ENCODE data around the gene C11orf42.
"Not testable (repeated sequence)": the region's sequence is repeated elsewhere in the genome, so short reads cannot be mapped to it uniquely, and the experiment has no call there.

C11orf42 gene

DNA sequence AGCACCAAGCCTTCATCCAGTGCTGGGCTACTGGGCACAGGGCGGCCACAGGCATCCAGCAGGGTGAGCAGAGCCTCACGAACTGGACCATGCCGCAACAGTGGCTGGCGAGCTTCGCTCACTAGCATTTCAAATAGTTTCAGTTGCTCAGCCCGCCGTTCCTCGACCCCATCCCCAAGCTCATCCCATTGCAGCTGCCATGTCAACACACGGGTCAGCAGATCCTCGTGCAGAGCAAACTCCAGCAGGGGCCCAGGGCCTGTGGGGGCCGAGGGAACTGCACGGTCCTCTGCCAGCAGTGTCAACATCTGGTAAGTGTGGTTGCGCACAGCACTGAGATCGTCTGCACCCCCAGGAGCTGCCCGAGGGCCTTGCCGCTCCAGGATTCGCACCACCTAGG, 18.5 kb downstream of the C11orf42 start:
- DNase-seq (ENCODE audit: low spot score) = no peak

GRCh38 chr11:6224421-6224820, 19.1 kb downstream of the C11orf42 start:
- DNase-seq (ENCODE audit: low spot score) = no peak

DNA sequence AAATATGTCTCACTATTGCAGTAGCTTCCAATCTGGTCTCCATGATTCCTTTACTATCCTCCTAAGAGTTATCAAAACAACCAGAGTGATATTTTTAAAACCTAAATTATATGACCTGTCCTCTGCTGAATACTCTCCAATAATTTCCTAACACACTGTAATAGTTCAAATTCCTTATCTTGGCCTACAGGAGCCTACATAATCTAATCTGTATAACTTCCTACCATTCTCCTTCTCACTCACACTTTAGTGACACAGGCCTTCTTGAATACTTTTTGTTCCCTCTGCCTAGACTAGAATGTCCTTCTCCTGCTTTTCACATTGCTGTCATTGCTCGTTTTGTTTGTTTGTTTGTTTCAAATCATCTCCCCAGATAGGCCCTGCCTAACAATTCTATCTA, 19.7 kb downstream of the C11orf42 start:
- DNase-seq (ENCODE audit: low spot score) = no peak

DNA sequence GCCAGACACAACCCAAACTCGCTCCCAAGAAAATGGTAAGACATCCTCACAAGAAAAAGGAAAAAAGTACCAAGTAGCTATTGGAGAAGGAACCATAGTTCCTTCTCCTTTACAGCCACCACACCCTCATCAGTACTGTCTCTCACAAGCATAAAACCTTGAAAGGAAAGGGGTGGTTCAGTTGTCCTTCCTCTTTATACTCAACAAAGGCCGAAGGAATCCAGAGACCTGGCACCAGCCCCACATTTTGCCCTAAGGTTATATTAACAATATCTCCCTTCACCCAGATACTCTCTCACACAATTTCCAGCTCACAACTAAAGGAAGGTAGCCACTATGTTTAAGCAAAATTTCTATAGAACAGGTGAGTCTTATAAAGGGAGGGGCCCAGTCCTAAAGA, 20.5 kb downstream of the C11orf42 start:
- no peak for DNase-seq (ENCODE audit: low spot score)

GRCh38 chr11:6228520-6228919, 23.2 kb downstream of the C11orf42 start:
- DNase-seq (ENCODE audit: low spot score) = no peak

DNA sequence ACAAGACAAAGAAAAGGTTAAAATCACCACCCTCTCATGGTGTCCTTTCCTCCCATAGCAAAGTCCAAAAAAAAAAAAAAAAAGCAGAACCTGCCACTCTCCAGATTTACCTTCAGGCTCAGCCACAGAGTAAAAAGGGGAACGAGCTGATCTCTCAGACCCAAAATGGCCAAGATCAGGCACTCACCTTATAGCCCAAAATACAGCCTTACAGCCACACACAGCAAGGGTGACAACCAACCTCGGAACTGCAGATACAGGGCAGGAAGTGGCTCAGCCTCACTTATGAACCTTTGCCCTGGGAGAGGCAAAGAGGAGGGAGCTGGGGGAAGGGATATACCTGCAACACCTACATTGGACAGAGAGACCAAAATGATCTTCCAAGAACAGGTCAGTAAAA, 24.6 kb downstream of the C11orf42 start:
- no peak for DNase-seq (ENCODE audit: low spot score)

DNA sequence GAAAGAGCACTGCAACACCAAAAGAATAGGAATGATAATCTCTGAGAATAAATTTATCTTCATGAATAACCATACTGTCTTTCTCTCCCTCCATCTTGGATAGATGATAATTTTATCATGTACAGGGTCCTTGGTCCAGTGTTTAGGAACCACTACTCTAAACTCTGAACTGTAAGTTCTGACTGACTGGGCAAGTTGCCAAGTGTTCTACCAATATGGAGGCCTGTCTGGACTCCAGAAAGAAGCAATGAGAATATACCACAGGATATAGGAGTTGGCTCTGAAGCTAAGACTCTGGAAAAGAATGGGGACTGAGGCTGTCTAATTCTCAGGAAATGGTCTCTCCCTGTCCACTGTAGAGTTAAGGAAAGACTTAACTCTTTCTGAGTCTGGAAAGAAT, 27.5 kb downstream of the C11orf42 start:
- no peak for DNase-seq (ENCODE audit: low spot score)

- no peak for DNase-seq (ENCODE audit: low spot score)
Observed at GRCh38 chr11:6233984-6234386, 28.6 kb downstream of the C11orf42 start.

- DNase-seq (ENCODE audit: low spot score) = peak; percentile 96
Observed at GRCh38 chr11:6234387-6235107, 29.2 kb downstream of the C11orf42 start, which contains the start of gene FHIP1B. Gene FHIP1B (minus strand): TSS chr11:6234636. CDS start chr11:6224516, 10,120 bp downstream.

DNA sequence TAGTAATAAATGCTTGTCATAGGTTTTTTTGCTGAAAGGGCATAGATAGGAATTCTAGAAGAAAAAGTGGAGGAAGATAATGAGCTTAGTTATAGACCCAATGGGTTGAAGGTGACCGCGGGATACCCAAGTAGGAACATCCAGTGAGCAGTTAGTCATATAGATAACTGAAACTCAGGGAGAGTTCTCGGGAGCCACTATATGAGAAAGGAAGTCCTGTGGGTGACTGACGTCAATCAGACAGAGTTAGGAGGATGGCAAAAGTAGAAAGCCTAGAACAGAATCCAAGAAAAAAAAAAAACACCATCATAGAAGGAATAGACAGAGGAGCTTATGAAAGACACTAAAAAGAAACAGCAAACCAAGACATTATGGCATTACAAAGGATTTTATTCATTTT, 31.9 kb downstream of the C11orf42 start:
- DNase-seq (ENCODE audit: low spot score) = no peak

- no peak for DNase-seq (ENCODE audit: low spot score)
Observed at GRCh38 chr11:6237761-6238302, 32.5 kb downstream of the C11orf42 start.

DNA sequence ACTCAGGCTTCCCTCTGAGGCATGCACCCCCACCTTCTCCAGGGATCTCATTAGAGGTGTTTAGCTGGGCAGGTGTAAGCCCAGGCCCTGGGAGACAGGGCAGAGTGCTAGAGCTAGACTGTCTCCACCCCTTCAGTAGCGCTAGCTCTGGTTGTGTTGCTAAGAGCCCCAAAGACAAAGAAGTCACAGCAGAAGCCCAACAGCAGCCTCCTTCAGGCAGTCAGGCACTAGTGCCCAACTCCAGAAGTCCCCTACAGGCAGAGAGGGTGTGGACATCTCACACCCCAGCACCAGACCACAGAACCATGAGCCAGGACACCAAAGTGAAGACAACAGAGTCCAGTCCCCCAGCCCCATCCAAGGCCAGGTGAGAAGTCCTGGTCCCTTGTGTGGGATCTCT, 33.5 kb downstream of the C11orf42 start, which contains the start of gene CNGA4:
CNGA4 (plus strand) TSS at position 188 of the 400 bp plus-strand sequence; CDS start at position 306, 118 bp downstream.
- DNase-seq (ENCODE audit: low spot score) = no peak

GRCh38 chr11:6240139-6240538, 34.8 kb downstream of the C11orf42 start:
- DNase-seq (ENCODE audit: low spot score) = no peak

- no peak for DNase-seq (ENCODE audit: low spot score)
Observed at GRCh38 chr11:6240781-6241180, 35.4 kb downstream of the C11orf42 start.

DNA sequence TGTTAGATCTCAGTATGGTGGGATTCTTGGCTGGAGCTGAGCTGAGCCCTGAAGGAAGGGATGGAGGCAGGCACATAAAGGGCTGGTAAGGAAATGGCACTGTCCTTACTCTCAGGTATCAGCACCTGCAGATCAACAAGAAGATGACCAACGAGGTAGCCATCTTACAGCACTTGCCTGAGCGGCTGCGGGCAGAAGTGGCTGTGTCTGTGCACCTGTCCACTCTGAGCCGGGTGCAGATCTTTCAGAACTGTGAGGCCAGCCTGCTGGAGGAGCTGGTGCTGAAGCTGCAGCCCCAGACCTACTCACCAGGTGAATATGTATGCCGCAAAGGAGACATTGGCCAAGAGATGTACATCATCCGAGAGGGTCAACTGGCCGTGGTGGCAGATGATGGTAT, 36.0 kb downstream of the C11orf42 start:
- no peak for DNase-seq (ENCODE audit: low spot score)

- no peak for DNase-seq (ENCODE audit: low spot score)
Observed at GRCh38 chr11:6245536-6245935, 40.2 kb downstream of the C11orf42 start.

DNA sequence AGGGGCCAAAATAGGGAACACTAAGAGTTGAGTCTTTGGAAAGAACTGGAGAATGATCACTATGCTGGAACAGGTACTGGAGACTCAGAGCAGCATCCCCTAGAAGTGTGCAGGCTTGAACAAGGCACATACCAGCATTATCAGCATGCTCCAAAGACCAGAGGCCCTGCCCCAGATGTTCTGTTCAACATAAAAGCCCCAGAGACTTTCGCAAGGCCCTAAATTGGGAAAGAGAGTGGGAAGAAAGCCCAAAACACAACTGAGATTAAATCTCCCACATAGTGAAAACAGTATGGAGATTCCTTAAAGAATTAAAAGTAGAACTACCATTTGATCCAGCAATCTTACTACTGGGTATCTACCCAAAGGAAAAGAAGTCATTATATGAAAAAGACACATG, 42.9 kb downstream of the C11orf42 start:
- DNase-seq (ENCODE audit: low spot score) = no peak

GRCh38 chr11:6248897-6249296, 43.5 kb downstream of the C11orf42 start:
- not testable (repeated sequence) for DNase-seq (ENCODE audit: low spot score)

GRCh38 chr11:6249770-6250555, 44.6 kb downstream of the C11orf42 start:
- DNase-seq (ENCODE audit: low spot score) = peak; percentile 68

DNA sequence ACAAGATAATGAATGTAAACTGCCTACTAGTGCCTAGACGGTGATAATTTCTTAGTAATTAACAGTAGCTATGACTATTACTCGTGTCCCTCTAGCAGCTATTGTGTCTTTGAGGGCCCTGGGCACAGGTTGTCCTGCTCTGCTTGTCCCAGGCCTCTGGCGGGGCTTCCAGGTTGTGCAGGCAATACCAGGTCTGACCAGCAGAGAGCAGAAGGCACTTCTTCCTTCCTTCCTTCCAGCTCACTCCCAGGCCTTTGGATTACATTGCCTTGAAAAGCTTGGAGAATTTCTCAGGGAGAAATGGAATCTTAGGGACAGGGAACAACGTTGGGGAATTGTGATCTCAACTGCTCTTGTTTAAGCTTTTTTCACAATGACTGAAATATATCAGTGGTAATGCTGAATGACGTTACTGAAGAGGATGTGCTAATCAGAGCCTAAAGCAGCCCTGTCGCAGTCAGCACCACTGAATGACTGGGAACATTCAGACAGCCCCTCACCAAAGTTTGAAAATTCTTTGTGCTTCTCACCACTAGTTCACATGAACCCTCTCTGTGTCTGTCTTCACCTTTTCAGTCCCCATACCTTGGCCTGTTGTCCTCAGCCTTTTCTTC, 45.9 kb downstream of the C11orf42 start:
- peak; percentile 75 for DNase-seq (ENCODE audit: low spot score)

DNA sequence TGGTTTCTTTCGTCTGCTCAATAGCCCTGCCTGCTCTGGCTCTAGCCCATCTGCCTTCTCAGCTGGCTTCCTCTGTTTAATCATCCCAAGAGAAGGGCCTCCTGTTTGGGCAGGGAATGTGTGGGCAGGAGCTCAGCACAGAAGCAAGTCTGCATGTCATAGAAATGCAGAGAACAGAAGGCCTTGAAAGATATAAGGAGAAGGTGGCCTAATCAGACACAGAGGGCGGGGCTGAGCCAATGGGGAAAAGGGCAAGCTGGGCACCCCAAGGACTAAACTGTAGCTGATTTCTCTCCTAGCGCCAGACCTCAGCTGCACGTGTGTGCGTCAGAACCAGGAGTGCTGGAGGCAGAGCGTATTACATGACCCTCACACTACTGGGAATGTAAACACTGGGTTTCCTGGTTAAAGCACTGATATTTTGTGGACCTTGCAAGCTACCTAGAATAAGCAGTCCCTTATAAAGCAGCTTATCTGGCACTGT, 46.7 kb downstream of the C11orf42 start:
- DNase-seq (ENCODE audit: low spot score) = peak; percentile 61

GRCh38 chr11:6253197-6253596, 47.8 kb downstream of the C11orf42 start:
- no peak for DNase-seq (ENCODE audit: low spot score)
